ENCODE results near the gene UCK2.

DNA sequence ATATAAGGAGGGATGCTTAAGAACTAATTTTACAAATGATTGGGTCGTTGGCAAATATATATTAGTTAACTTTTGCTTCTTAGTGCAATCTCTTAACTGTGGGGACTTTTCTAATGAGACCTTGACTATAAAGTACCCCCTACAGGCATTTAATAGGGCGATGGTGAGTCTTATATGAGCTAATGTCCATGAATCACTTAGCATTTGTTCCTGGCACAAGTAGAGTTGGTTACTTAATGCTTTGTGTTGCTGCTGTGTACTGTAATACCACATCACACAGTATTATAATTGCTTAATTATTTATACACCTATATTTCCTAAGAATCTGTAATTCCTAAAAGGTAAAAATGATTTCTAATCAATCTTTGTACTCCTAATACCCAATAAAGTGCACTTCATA lies 33.5 kb upstream of the UCK2 start:
- TF ChIP-seq CTCF (IDR thresholded peaks at IDR 0.05 in 2 of 3, conservative IDR thresholded peaks at IDR 0.05 in 1 of 3; ENCODE audit: borderline replicate concordance in 1 of 3, insufficient read depth in 1 of 3, low read depth in 2 of 3, low read length in 2 of 3) = no peak
- TF ChIP-seq POLR2AphosphoS5 (IDR thresholded peaks at IDR 0.05; ENCODE audit: low read depth, low read length) = no peak
- no peak for TF ChIP-seq MAX (IDR thresholded peaks at IDR 0.05)
- TF ChIP-seq ZNF274 (IDR thresholded peaks at IDR 0.05; ENCODE audit: low read depth, low read length) = no peak
- no peak for TF ChIP-seq EZH2 (IDR thresholded peaks at IDR 0.05)
- TF ChIP-seq REST (IDR thresholded peaks at IDR 0.05; ENCODE audit: low read depth) = no peak
- TF ChIP-seq POLR2A (IDR thresholded peaks at IDR 0.05; ENCODE audit: borderline replicate concordance, extremely low read depth, insufficient read depth, insufficient read length) = no peak
- TF ChIP-seq CEBPB (IDR thresholded peaks at IDR 0.05; ENCODE audit: low read depth) = no peak
- TF ChIP-seq ZFX (IDR thresholded peaks at IDR 0.05) = no peak
- no peak for TF ChIP-seq YY1 (IDR thresholded peaks at IDR 0.05; ENCODE audit: extremely low read depth, insufficient replicate concordance, low read depth, low read length)
- TF ChIP-seq EZH2phosphoT487 (IDR thresholded peaks at IDR 0.05; ENCODE audit: borderline replicate concordance) = no peak

Measured in HCT116 (cell line).